GM12878 (cell line): ENCODE measurements around the gene SARS2. TPM values are rescaled to one million over a fixed set of nuclear protein-coding genes. Genes with fewer than 3 reads are reported as not detected.

Experiments used
- ATAC-seq: fragments of 200-7000 bp; cut with Tn5 transposase; 3 replicates; pipeline ENCODE4 v1.9.1; 2020; ENCODE audit warnings: mild to moderate bottlenecking, moderate library complexity
- BruUV-seq: library from RNA; stranded (reverse); fragments of 400-500 nt; replicated peaks from 2 replicates; lab custom pipeline; 2021; lab: Mats Ljungman, UMichigan
- CTCF ChIA-PET: fragments of 300-600 bp; sonication (Branson Sonifier 250); formaldehyde crosslinking; extraction: SDS; loops from one replicate; lab custom pipeline; 2021; ENCODE audit warnings: inconsistent platforms; lab: Yijun Ruan, JAX
- POLR2A ChIA-PET: fragments of 350-600 bp; formaldehyde crosslinking; extraction: SDS; loops from one replicate; lab custom pipeline; 2021; ENCODE audit warnings: inconsistent platforms; lab: Charles Lee
- RAD21 ChIA-PET: fragments of 300-600 bp; sonication (Branson Sonifier 250); formaldehyde crosslinking; loops from one replicate; lab custom pipeline; 2023; ENCODE audit warnings: antibody characterized with exemption; ENCODE audit not compliant: unreplicated experiment; lab: Charles Lee
- SMC1A ChIA-PET: fragments of 300-600 bp; sonication (Branson Sonifier 250); formaldehyde crosslinking; loops from one replicate; lab custom pipeline; 2023; ENCODE audit not compliant: unreplicated experiment, uncharacterized antibody; lab: Charles Lee
- DNase-seq: peaks from one replicate; pipeline ENCODE4 v3.0.0-alpha.2; 2011; ENCODE audit warnings: low read depth, low spot score
- FAIRE-seq: peaks from 3 replicates; lab custom pipeline; 2011; peaks lifted over from hg19 to GRCh38; lab: Jason Lieb, UNC
- H2AFZ ChIP-seq: 2 replicates; pipeline ENCODE4 v1.6.0; 2011; ENCODE audit warnings: low read depth, low read length, control low read depth; ENCODE audit not compliant: control insufficient read depth
- H3K27ac ChIP-seq: 2 replicates; pipeline ENCODE4 v1.5.1; 2011; ENCODE audit warnings: control low read depth; ENCODE audit not compliant: control insufficient read depth, insufficient read depth
- H3K27me3 ChIP-seq, 2 experiments: replicated peaks in 1 of 2; 2 replicates each; pipeline versions ENCODE4 v1.6.0 to v1.6.1; 2011; ENCODE audit warnings: low read length in 1 of 2; ENCODE audit not compliant: control insufficient read depth in 2 of 2, insufficient read depth in 2 of 2
- H3K36me3 ChIP-seq, 2 experiments: 2 replicates each; pipeline ENCODE4 v1.5.1; 2011; ENCODE audit warnings: low read length in 1 of 2; ENCODE audit not compliant: control insufficient read depth in 2 of 2, insufficient read depth in 2 of 2
- H3K4me1 ChIP-seq: 2 replicates; pipeline ENCODE4 v1.6.1; 2011; ENCODE audit warnings: mild to moderate bottlenecking, low read length, moderate library complexity, mixed read lengths; ENCODE audit not compliant: control insufficient read depth, insufficient read depth
- H3K4me2 ChIP-seq: 2 replicates; pipeline ENCODE4 v1.6.0; 2011; ENCODE audit warnings: control low read depth; ENCODE audit not compliant: control insufficient read depth, insufficient read depth
- H3K4me3 ChIP-seq: fragments of 200-600 bp; sonication (generic); 2 replicates; pipeline ENCODE4 v1.5.1; 2016
- H3K79me2 ChIP-seq: 2 replicates; pipeline ENCODE4 v1.6.0; 2011; ENCODE audit warnings: low read length; ENCODE audit not compliant: control insufficient read depth, insufficient read depth
- H3K9ac ChIP-seq: 2 replicates; pipeline ENCODE4 v1.8.0; 2011; ENCODE audit warnings: low read length, control low read depth, mixed read lengths; ENCODE audit not compliant: control insufficient read depth, insufficient read depth
- H3K9me3 ChIP-seq: replicated peaks from 3 replicates; pipeline ENCODE4 v1.5.1; 2011; ENCODE audit warnings: mild to moderate bottlenecking, low read length; ENCODE audit not compliant: control insufficient read depth, insufficient read depth
- H4K20me1 ChIP-seq: 2 replicates; pipeline ENCODE4 v1.6.0; 2011; ENCODE audit not compliant: control insufficient read depth, insufficient read depth
- ATF2 ChIP-seq: IDR thresholded peaks from 2 replicates; pipeline ENCODE4 v1.6.1; 2012; ENCODE audit warnings: low read length, inconsistent platforms
- BRCA1 ChIP-seq: IDR thresholded peaks from 2 replicates; pipeline ENCODE4 v1.6.1; 2011; ENCODE audit warnings: low read depth, low read length, improper control_type of control experiment
- CREM ChIP-seq: IDR thresholded peaks from 2 replicates; pipeline ENCODE4 v1.6.1; 2014; ENCODE audit warnings: antibody characterized with exemption, low read depth
- E2F4 ChIP-seq: IDR thresholded peaks from 2 replicates; pipeline ENCODE4 v1.6.1; 2012; ENCODE audit warnings: low read depth, low read length, improper control_type of control experiment
- ESRRA ChIP-seq: IDR thresholded peaks from 2 replicates; pipeline ENCODE4 v1.6.1; 2012; ENCODE audit warnings: mild to moderate bottlenecking, low read length, improper control_type of control experiment
- HCFC1 ChIP-seq: fragments of 150-350 bp; IDR thresholded peaks from 2 replicates; pipeline ENCODE4 v1.6.1; 2014; ENCODE audit warnings: low read length
- HDAC2 ChIP-seq: fragments of 200-600 bp; sonication (generic); IDR thresholded peaks from 2 replicates; pipeline ENCODE4 v1.6.1; 2017
- IRF5 ChIP-seq: fragments of 450-650 bp; IDR thresholded peaks from 2 replicates; pipeline ENCODE4 v1.6.1; 2017; ENCODE audit warnings: borderline replicate concordance
- MTA3 ChIP-seq: IDR thresholded peaks from 2 replicates; pipeline ENCODE4 v1.6.1; 2012; ENCODE audit warnings: low read length, inconsistent platforms, borderline replicate concordance
- NFYA ChIP-seq: IDR thresholded peaks from 2 replicates; pipeline ENCODE4 v1.6.1; 2011; ENCODE audit warnings: low read depth, mild to moderate bottlenecking, low read length, improper control_type of control experiment, borderline replicate concordance
- PAX5 ChIP-seq: IDR thresholded peaks from 2 replicates; pipeline ENCODE4 v1.6.1; 2011; ENCODE audit warnings: low read depth, low read length, borderline replicate concordance
- RELA ChIP-seq: fragments of 450-650 bp; IDR thresholded peaks from 2 replicates; pipeline ENCODE4 v1.8.0; 2014; ENCODE audit warnings: borderline replicate concordance; ENCODE audit not compliant: partially characterized antibody
- REST ChIP-seq: IDR thresholded peaks from 2 replicates; pipeline ENCODE4 v1.6.1; 2012; ENCODE audit warnings: mild to moderate bottlenecking, low read depth, low read length
- SMC3 ChIP-seq: IDR thresholded peaks from 2 replicates; pipeline ENCODE4 v1.6.1; 2011; ENCODE audit warnings: low read length, improper control_type of control experiment, borderline replicate concordance
- STAT3 ChIP-seq: IDR thresholded peaks from 2 replicates; pipeline ENCODE4 v1.6.1; 2011; ENCODE audit warnings: low read depth, low read length, improper control_type of control experiment
- WGBS: methylation state at CpG from one replicate; pipeline ENCODE4 v1.1.6; 2016; ENCODE audit warnings: low lambda C conversion rate; ENCODE audit not compliant: insufficient replicate concordance, insufficient coverage; ENCODE audit errors: missing lambda C conversion rate; 5-methylcytosine and 5-hydroxymethylcytosine counted together
- in situ Hi-C: fragments of 300-500 bp; cut with MboI; formaldehyde crosslinking; loops from 9 replicates; pipeline ENCODE4 v1.14.3; 2018; ENCODE audit warnings: mixed read lengths
- intact Hi-C: fragments of 100-400 bp; cut with micrococcal nuclease; formaldehyde crosslinking; loops from one replicate; pipeline ENCODE4 v1.14.2; 2022; ENCODE audit not compliant: unreplicated experiment
- polyA plus RNA-seq, 11 experiments: library from polyadenylated mRNA; depleted of rRNA in 4 of 11; unstranded in 6 of 11; stranded (reverse) in 5 of 11; fragments of >200 nt; fragmentation: Nextera tagmentation in 4 of 11; fragmentation: Illumina TruSeq in 1 of 11; extraction: Ambion mirVana in 4 of 11; extraction: Trizol in 1 of 11; gene quantifications; 1 replicate in 1 of 11; 2 replicates in 10 of 11; pipeline versions ENCODE4 v1.2.1 to v1.2.3, GENCODE V29; 2011 to 2016; ENCODE audit warnings: inconsistent platforms in 2 of 11, missing spikeins in 2 of 11, low read depth in 1 of 11
- total RNA-seq, 4 experiments: library from RNA; depleted of rRNA in 3 of 4; stranded (reverse); fragments of >200 nt in 3 of 4; fragmentation: Illumina TruSeq in 1 of 4; extraction: Trizol in 1 of 4; gene quantifications; 2 replicates each; pipeline versions ENCODE4 v1.2.1 to v1.2.3, GENCODE V29; 2013 to 2021

Gene SARS2
- total and polyA plus RNA-seq, 10 of the 15 experiments (the other 5 are each of a cell fraction or from before 2014, with no cell fraction given), result 2.6 to 50.3 (median 27.5) TPM

- Histone ChIP-seq H3K27ac (no peak overlapping the region), H3K36me3 (peaks cover 0 to 4% of the 10 kb centered on the region in 2 experiments; a peak in 1 of 4 replicates), H3K27me3 (no peaks in the 10 kb centered on the region), H3K79me2 (no peaks in the 10 kb centered on the region), H4K20me1 (no peaks in the 10 kb centered on the region), H2AFZ (no peak overlapping the region), H3K4me2 (0 out of 2 replicates have a peak overlapping the region, but pooled peaks have one; percentile 4), H3K4me1 (peaks cover 18% of the 10 kb centered on the region), H3K4me3 (no peak overlapping the region), H3K9me3 (no peaks in the 10 kb centered on the region), H3K9ac (no peak overlapping the region)
- FAIRE-seq (no peak), ATAC-seq (no peak), DNase-seq (no peak)
- ChIA-PET CTCF (interaction anchor here (0.6 to 2.5 kb wide), 5 partner anchors 17 to 660 kb away, joined by 3 to 14 read pairs (median 3); partner anchors contain the start of genes ECH1 and FBXO17), POLR2A (interaction anchor here (1.5 to 2.5 kb wide), 3 partner anchors 7 to 30 kb away, joined by 7 to 12 read pairs (median 10); partner anchors contain the start of genes HNRNPL, NFKBIB, RINL and SIRT2), RAD21 (interaction anchor here (1.8 to 4.3 kb wide), 6 partner anchors 10 to 39 kb away, joined by 7 to 34 read pairs (median 20); partner anchors contain the start of genes ECH1, HNRNPL and NFKBIB), SMC1A (interaction anchor here (0.8 to 1.6 kb wide), 3 partner anchors 19 to 467 kb away, joined by 3 to 4 read pairs (median 4); partner anchors contain the start of genes FAM98C, MRPS12 and SARS2)
- intact Hi-C loops, result no loop called here
- no TSS peak for BruUV-seq
- in situ Hi-C loops, result no loop called here
- WGBS, result 89% methylated on average over 16 of the region's 19 CpGs
- TF ChIP-seq STAT3 (no peak), E2F4 (no peak), MTA3 (no peak), CREM (no peak), SMC3 (no peak), PAX5 (no peak), IRF5 (no peak), NFYA (no peak), REST (no peak), ATF2 (no peak), BRCA1 (no peak), HDAC2 (no peak), RELA (no peak), ESRRA (no peak), HCFC1 (no peak)
Measured at GRCh38 chr19:38870612-38871011, 60.0 kb downstream of the SARS2 start.
